HG03469 (cell line): ENCODE data around the gene CCDC88C.

Experiments
- ATAC-seq: cut with Tn5 transposase; IDR thresholded peaks from one replicate; pipeline ENCODE4 v1.9.1; 2021; ENCODE audit warnings: mild to moderate bottlenecking, moderate library complexity, moderate number of reproducible peaks; ENCODE audit not compliant: unreplicated experiment

The CCDC88C gene

DNA sequence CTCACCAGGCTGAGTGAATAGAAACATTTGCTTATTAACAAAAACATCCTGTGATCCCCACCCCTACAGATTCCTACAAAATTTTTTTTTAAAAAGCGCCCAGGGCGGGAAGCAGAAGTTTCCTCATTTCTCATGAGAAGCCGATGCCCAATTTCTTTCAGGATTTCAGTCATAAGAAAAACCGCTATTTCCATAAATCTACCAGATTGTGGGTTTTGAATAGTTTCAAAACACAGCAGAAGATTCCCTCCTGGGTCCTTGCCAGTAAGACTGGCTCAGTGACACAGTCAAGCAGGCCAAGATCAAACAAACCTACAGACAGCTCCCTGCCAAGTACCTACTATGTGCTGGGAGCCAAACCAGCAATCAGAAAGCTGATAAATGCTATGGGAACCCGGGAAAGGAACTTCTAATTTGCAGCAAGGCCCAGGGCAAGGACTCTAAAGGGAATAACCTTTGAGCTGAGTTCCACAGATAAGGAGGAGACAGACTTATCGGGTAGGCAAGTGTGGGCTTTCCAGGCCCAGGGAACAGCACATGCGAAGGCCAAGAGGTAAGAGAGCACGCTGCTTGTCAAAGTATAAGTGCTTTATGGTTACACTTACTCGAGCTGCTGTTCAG, 68.7 kb downstream of the CCDC88C start:
- no peak for ATAC-seq

DNA sequence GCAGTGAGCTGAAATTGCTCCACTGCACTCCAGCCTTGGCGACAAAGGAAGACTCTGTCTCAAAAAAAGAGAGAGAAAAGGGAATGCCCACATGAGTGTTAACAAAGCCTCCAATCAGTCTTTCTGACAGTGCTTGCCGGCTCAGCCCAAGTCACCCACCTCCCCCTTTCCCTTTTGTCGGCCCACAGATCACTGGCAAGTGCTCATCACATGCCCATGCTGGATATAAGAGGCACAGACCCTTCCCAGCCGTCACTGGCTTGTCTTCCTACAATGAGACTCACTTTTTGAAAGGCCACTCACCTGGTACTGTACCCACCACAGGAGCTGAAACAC, 70.8 kb downstream of the CCDC88C start:
- ATAC-seq = no peak

- ATAC-seq = no peak
Observed at GRCh38 chr14:91344096-91344495, 73.5 kb downstream of the CCDC88C start.

DNA sequence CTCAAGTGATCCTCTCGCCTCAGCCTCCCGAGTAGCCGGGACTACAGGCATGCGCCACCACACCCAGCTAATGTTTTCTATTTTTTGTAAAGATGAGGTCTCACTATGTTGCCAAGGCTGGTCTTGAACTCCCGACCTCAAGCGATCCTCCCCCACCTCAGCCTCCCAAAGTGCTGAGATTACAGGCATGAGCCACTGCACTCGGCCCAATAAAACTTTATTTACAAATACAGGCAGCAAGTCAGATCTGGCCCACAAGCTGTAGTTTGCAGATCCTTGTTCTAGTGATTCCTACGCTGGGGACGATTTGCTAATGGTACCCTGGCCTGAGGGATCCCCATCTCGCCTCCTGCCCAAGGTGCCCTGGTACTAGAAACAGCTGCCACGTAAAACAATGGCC, 74.6 kb downstream of the CCDC88C start:
- no peak for ATAC-seq

DNA sequence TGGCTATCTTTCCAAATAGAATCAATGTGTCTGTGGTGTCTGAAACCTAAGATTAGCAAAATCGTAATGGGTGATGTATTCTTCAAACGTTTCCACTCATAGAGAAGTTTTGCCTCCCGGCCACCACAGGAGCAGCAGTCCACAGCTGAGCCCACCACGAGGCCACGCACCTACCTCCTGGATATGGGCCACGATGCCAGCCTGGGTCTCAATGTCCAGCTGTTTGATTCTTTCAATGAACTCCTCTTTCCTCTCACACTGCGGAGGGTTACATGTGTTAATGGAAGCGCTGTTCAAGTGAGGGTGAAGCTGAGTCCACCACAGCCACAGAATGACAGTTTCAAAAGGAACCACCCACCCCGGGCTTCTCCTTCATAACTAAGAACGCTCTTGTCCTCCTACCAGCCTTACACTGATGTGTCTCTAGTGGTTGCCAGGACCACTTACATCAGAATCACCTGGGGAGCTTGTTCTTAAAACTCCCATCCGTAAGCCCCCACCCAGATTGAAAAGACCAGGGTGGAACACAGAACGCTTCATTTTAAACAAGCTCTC, 75.3 kb downstream of the CCDC88C start:
- ATAC-seq = no peak

DNA sequence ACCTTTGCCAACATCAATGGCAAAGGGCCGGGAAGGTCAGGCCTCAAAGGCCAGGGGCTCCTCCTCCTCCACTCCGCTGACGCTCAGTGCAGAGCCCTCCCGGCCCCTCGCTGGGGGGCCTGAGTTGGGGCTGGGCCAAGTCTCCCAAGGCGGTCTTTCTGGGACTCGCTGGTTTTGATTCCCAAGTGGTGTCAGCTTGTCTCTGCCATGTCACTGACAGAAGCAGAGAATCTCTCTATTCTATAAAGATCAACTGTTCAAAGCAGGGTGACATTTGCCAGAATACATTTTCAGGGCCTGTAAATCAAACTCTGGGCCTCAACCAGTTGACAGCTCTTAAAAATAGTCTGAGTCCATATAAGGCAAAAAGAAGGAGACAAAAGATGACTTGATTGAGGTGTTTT, 75.9 kb downstream of the CCDC88C start:
- ATAC-seq = no peak

GRCh38 chr14:91341334-91341733, 76.3 kb downstream of the CCDC88C start:
- ATAC-seq = no peak

- no peak for ATAC-seq
Observed at GRCh38 chr14:91339671-91340369, 77.8 kb downstream of the CCDC88C start.

GRCh38 chr14:91339076-91339475, 78.5 kb downstream of the CCDC88C start:
- ATAC-seq = no peak

GRCh38 chr14:91338379-91338778, 79.2 kb downstream of the CCDC88C start:
- ATAC-seq = no peak

- ATAC-seq = no peak
Observed at GRCh38 chr14:91337699-91338335, 79.8 kb downstream of the CCDC88C start.

DNA sequence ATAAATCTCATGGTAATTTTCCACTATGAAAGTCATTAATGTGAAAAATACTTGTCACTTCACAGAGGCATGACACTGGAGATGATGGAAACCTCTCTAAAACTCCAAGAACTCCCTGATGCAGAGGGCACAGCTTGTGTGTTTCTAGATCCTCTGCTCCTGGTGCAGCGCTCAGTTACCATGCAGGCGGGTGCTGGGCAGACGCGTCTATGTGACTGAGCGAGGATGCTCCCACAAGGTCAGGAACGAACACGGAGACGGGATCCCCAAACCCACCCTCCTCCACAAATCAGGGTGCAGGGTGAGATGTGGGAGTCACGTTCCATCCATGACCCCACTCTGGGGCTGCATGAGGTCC, 81.5 kb downstream of the CCDC88C start:
- no peak for ATAC-seq

GRCh38 chr14:91335191-91336092, 82.2 kb downstream of the CCDC88C start:
- no peak for ATAC-seq

DNA sequence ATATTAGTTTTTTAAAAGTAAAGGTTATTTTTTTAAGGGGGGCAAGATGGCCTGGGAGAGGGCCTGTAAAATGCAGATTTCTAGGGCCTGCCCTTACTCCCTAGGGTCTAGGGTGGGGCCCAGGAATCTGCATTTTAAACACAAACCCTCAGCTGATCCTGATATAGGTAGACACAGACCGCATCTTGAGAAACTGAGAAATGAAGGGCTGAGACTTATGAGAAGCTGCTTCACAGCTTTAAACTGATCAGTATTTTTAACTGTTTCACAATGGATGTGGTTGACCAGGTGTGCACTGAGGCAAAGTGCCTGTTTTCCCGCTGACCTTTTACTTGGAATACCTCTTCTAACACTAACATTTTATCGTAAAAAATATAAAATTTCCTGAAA, 84.0 kb downstream of the CCDC88C start:
- ATAC-seq = no peak

- ATAC-seq = no peak
Observed at GRCh38 chr14:91332986-91333649, 84.5 kb downstream of the CCDC88C start.

GRCh38 chr14:91332171-91332985, 85.2 kb downstream of the CCDC88C start:
- ATAC-seq = no peak

DNA sequence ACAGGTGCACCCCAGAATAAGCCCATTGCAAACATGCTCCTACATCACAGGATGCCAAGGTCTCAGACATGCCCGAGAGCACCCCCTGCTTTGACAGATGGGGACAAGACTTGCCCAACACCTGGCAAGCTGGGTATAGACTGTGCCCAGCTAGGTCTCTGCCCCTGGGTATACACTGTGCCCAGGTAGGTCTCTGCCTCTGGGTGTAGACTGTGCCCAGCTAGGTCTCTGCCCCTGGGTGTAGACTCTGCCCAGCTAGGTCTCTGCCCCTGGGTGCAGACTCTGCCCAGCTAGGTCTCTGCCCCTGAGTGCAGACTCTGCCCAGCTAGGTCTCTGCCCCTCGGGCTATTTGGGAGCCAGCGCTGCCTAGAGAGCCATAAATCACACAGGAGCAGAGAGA, 85.9 kb downstream of the CCDC88C start:
- ATAC-seq = no peak

DNA sequence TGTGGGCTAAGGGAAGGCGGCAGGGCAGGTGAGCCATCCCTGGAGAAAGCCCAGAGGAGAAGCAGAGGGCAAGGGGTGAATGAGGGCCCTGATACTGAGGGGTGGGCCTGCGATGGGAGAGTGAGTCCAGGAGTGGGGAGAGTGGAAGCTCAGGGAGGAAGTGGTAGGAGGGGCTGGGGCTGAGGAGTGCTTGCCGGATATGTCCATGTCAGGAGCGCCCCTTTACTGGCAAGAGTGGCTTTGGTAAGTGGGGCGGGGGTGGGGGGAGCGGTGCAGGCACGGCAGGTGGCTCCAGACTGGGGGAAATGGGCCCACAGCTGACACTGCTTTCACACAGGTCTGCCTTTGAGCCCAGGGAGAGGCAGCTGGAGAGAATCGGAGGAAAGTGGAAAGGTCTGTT, 86.8 kb downstream of the CCDC88C start:
- no peak for ATAC-seq

DNA sequence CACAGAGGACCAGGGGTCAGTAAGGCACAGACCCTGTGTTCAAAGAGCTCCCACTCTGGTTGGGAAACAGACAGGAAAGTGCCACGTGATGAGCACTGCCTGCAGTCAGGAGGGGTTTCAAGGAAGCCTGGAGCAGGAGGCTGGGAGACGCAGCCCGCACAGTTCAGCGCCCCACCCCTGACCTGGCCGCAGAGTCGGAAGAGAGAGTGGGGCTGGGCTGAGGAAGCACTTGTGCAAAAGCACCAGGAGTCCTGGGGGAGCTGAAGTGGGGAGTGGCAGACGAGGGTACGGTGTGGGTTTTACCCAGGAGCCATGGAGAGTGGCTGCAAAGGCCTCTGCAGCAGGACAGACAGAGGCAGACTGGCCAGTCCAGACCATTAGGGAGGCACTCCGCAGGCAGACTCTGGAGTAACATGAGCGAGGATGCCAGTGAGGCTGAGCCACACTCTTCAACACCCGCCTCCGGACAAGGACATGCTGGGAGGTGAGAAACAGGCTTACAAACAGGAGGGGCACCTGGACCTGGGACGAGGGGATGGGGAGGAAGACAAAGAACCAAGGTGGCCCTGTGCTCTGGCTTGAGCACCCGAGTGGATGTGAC, 87.4 kb downstream of the CCDC88C start:
- no peak for ATAC-seq
